ENCODE data around the gene RABGGTB.

Gene RABGGTB

DNA sequence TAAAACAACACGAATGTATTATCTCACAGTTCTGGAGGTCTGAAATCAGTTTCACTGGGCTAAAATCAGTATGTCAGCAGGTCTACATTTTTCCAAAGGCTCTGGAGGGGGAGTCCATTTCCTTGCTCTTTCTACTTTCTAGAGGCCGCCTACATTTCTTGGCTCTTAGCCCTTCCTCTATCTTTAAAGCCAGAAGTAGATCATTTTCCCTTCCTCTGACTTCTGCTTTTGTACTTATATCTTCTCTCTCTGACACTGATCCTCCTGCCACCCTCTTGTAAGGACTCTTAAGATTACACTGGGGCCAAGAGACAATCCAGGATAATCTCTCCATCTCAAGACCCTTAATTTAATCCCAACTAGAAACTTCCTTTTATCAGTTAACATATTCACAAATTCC lies 52.0 kb downstream of the RABGGTB start:
- no peak overlapping the region for H3K27ac ChIP-seq
- TF ChIP-seq, protein P1, sequence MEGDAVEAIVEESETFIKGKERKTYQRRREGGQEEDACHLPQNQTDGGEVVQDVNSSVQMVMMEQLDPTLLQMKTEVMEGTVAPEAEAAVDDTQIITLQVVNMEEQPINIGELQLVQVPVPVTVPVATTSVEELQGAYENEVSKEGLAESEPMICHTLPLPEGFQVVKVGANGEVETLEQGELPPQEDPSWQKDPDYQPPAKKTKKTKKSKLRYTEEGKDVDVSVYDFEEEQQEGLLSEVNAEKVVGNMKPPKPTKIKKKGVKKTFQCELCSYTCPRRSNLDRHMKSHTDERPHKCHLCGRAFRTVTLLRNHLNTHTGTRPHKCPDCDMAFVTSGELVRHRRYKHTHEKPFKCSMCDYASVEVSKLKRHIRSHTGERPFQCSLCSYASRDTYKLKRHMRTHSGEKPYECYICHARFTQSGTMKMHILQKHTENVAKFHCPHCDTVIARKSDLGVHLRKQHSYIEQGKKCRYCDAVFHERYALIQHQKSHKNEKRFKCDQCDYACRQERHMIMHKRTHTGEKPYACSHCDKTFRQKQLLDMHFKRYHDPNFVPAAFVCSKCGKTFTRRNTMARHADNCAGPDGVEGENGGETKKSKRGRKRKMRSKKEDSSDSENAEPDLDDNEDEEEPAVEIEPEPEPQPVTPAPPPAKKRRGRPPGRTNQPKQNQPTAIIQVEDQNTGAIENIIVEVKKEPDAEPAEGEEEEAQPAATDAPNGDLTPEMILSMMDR (conservative IDR thresholded peaks at IDR 0.05): no peak
- no peak for TF ChIP-seq ZFX (IDR thresholded peaks at IDR 0.05)

DNA sequence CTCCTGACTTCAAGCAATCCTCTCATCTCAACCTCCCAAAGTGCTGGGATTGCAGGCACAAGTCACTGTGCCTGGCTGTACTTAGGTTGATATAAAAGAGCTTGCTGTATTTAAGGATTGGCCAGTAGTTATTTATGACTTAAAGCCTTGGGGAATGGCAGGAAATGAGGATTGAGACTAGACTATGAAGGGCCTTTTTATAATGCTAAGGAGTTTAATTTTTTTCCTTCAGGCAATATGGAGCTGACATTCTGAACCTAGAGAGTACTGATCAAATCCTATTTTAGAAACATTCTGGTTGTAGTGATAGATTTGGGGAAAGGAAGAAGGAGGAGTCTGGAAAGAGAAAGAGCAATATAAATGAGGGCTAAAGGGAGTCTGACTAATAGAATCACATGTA lies 55.4 kb downstream of the RABGGTB start:
- no peak overlapping the region for H3K27ac ChIP-seq
- TF ChIP-seq, protein P1 (conservative IDR thresholded peaks at IDR 0.05): no peak
- TF ChIP-seq ZFX (IDR thresholded peaks at IDR 0.05): no peak
